GM19240 (cell line): ENCODE measurements around the gene CYBRD1.

Experiments used
- DNase-seq: peaks from one replicate; pipeline ENCODE4 v3.0.0; 2011; ENCODE audit warnings: low spot score; ENCODE audit not compliant: insufficient read length

The CYBRD1 gene

GRCh38 chr2:171600126-171600525, 77.9 kb downstream of the CYBRD1 start:
- no peak for DNase-seq

- no peak for DNase-seq
These were observed 80.1 kb downstream of the CYBRD1 start for GRCh38 chr2:171602352-171602751.
